ENCODE data around the gene TRPM1.

Gene TRPM1

DNA sequence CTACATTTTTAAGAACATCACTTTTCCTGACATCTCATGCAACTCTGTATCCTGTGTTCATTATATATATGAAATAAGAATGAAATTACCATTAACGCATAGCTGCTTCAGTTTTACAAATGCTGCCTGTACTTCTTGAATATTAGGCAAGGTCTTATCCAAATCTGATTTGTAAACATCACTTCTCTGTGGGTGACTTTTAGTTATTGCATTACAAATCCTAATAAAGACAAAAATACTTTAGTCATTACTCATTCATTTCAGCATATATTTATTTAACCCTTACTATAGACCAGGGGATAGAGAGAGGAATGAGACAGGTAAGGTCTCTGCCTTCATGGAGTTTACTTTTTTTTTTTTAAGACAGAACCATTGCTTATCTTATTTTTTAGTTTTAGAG is 146.9 kb downstream of the TRPM1 start:
- Histone ChIP-seq H3K36me3 (ENCODE audit: control insufficient read depth, insufficient read depth, low read length) (peaks cover 15% of the 10 kb centered on the region), H3K27me3 (replicated peaks; ENCODE audit: control insufficient read depth, insufficient read depth, low read length) (no peaks in the 10 kb centered on the region), H3K4me3 (replicated peaks; ENCODE audit: low read depth, low read length) (no peak overlapping the region)
- DNase-seq (ENCODE audit: extremely low read depth, insufficient read length) = no peak
- TF ChIP-seq, protein P1, sequence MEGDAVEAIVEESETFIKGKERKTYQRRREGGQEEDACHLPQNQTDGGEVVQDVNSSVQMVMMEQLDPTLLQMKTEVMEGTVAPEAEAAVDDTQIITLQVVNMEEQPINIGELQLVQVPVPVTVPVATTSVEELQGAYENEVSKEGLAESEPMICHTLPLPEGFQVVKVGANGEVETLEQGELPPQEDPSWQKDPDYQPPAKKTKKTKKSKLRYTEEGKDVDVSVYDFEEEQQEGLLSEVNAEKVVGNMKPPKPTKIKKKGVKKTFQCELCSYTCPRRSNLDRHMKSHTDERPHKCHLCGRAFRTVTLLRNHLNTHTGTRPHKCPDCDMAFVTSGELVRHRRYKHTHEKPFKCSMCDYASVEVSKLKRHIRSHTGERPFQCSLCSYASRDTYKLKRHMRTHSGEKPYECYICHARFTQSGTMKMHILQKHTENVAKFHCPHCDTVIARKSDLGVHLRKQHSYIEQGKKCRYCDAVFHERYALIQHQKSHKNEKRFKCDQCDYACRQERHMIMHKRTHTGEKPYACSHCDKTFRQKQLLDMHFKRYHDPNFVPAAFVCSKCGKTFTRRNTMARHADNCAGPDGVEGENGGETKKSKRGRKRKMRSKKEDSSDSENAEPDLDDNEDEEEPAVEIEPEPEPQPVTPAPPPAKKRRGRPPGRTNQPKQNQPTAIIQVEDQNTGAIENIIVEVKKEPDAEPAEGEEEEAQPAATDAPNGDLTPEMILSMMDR (IDR thresholded peaks at IDR 0.05; ENCODE audit: insufficient read depth, low read length, poor library complexity, severe bottlenecking) = no peak

DNA sequence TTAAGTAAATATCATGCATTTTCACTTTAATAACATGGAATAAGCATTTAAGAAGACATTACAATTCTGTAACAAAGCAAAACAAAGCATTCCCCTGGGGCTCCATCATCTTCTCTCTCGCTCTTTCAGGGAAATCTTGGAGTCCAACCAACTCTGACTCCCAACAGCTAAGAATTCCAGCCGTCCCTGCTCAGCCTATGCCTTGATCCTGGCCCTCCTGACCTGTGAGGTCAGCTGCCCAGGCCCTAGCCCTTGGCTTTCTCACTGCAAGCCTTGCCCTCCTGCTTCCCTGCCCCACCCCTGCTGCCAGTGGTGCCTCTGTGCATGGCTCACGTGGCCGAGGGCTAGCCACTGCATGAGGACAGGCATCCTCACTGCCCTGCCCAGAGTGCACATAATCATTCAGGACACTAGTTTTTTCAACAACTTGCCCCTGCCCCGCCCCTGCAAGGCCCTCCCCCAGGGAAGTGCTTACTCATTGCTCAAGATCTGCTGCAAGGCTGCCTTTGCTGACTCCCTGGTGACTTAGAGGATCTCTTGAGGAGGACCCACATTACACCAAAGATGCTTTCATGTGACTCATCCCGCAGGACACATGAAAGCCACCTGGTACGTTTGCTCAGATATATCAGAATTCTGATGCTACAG is 147.7 kb downstream of the TRPM1 start:
- TF ChIP-seq, protein P1 (IDR thresholded peaks at IDR 0.05; ENCODE audit: insufficient read depth, low read length, poor library complexity, severe bottlenecking) = no peak
- Histone ChIP-seq H3K27me3 (replicated peaks; ENCODE audit: control insufficient read depth, insufficient read depth, low read length) (no peaks in the 10 kb centered on the region), H3K36me3 (ENCODE audit: control insufficient read depth, insufficient read depth, low read length) (peaks cover 15% of the 10 kb centered on the region), H3K4me3 (replicated peaks; ENCODE audit: low read depth, low read length) (no peak overlapping the region)
- DNase-seq (ENCODE audit: extremely low read depth, insufficient read length) = no peak

DNA sequence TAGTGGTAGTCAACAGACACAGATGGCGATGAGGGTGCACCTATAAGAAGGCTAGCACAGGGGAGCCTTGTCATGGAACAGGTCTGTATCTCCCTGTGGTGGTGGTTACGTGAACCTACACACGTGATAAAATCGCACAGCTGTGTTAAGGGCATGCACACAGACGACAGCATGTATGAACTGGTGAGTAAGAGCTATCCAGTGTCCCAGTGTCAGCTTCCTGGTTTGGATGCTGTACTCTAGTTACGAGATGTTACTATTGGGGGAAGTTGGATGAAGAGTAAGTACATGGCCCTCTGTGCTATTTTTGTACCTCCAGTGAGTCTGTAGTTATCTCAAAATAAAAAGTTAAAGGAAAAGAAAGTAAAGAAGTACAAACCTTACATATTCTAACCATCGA is 148.3 kb downstream of the TRPM1 start:
- Histone ChIP-seq H3K36me3 (ENCODE audit: control insufficient read depth, insufficient read depth, low read length) (peaks cover 15% of the 10 kb centered on the region), H3K27me3 (replicated peaks; ENCODE audit: control insufficient read depth, insufficient read depth, low read length) (no peaks in the 10 kb centered on the region), H3K4me3 (replicated peaks; ENCODE audit: low read depth, low read length) (no peak overlapping the region)
- DNase-seq (ENCODE audit: extremely low read depth, insufficient read length) = no peak
- TF ChIP-seq, protein P1 (IDR thresholded peaks at IDR 0.05; ENCODE audit: insufficient read depth, low read length, poor library complexity, severe bottlenecking) = no peak
